SK-N-SH (cell line): Measurements from ENCODE around the gene MICAL2. TPM values are rescaled to one million over a fixed set of nuclear protein-coding genes. Genes with fewer than 3 reads are reported as not detected.

Source experiments
- CTCF ChIA-PET: fragments of 300-600, 350-600 bp; formaldehyde crosslinking; extraction: SDS; loops from one replicate; lab custom pipeline; 2021; lab: Yijun Ruan, JAX
- POLR2A ChIA-PET: fragments of 350-600 bp; sonication (Branson Sonifier 250); formaldehyde crosslinking; extraction: SDS; loops from one replicate; lab custom pipeline; 2020; ENCODE audit warnings: antibody characterized with exemption, inconsistent platforms; lab: Yijun Ruan, JAX
- DNase-seq: peaks from one replicate; pipeline ENCODE4 v3.0.0; 2012
- H2AFZ ChIP-seq: fragments of 200-600 bp; sonication (generic); 2 replicates; pipeline ENCODE4 v1.8.1; 2016; ENCODE audit warnings: antibody characterized with exemption, mild to moderate bottlenecking, low read depth
- H3F3A ChIP-seq: fragments of 200-600 bp; sonication (generic); replicated peaks from 2 replicates; pipeline ENCODE3; 2016; ENCODE audit warnings: antibody characterized with exemption, mild to moderate bottlenecking; ENCODE audit not compliant: insufficient read depth
- H3K27ac ChIP-seq, 2 experiments: fragments of 200-500 bp in 1 of 2; fragments of 200-600 bp in 1 of 2; sonication (Bioruptor generic) in 1 of 2; sonication (generic), shearing (Covaris generic) in 1 of 2; 2 replicates each; pipeline versions ENCODE4 v1.5.1 to v1.6.1; 2014 to 2016; ENCODE audit warnings: low read depth in 2 of 2, inconsistent platforms in 1 of 2, low read length in 1 of 2, mild to moderate bottlenecking in 1 of 2, mixed read lengths in 1 of 2
- H3K27me3 ChIP-seq: fragments of 200-600 bp; sonication (generic), shearing (Covaris generic); 2 replicates; pipeline ENCODE4 v1.6.1; 2016; ENCODE audit warnings: mixed run types; ENCODE audit not compliant: insufficient read depth
- H3K36me3 ChIP-seq, 2 experiments: fragments of 200-500 bp in 1 of 2; fragments of 200-600 bp in 1 of 2; sonication (Bioruptor generic) in 1 of 2; sonication (generic) in 1 of 2; replicated peaks in 1 of 2; 2 replicates each; pipeline versions ENCODE3 to v1.5.1; 2014 to 2016; ENCODE audit warnings: low read length in 1 of 2, mild to moderate bottlenecking in 1 of 2; ENCODE audit not compliant: insufficient read depth in 2 of 2, control insufficient read depth in 1 of 2
- H3K4me1 ChIP-seq, 2 experiments: fragments of 200-500 bp in 1 of 2; fragments of 200-600 bp in 1 of 2; sonication (Bioruptor generic) in 1 of 2; sonication (generic), shearing (Covaris generic) in 1 of 2; 2 replicates each; pipeline versions ENCODE4 v1.5.1 to v1.6.1; 2014 to 2016; ENCODE audit warnings: low read depth in 1 of 2, low read length in 1 of 2, mixed run types in 1 of 2; ENCODE audit not compliant: insufficient read depth in 2 of 2, control insufficient read depth in 1 of 2
- H3K4me2 ChIP-seq: fragments of 200-600 bp; sonication (generic), shearing (Covaris generic); 2 replicates; pipeline ENCODE4 v1.6.1; 2017; ENCODE audit warnings: mixed run types
- H3K4me3 ChIP-seq, 2 experiments: fragments of 200-500 bp in 1 of 2; fragments of 200-600 bp in 1 of 2; sonication (Bioruptor generic) in 1 of 2; sonication (generic), shearing (Covaris generic) in 1 of 2; 2 replicates each; pipeline versions ENCODE4 v1.5.1 to v1.8.1; 2014 to 2016; ENCODE audit warnings: low read depth in 2 of 2, inconsistent platforms in 1 of 2, low read length in 1 of 2, mild to moderate bottlenecking in 1 of 2, mixed read lengths in 1 of 2, moderate library complexity in 1 of 2
- H3K79me2 ChIP-seq: fragments of 200-600 bp; sonication (generic); 2 replicates; pipeline ENCODE4 v1.8.1; 2017; ENCODE audit warnings: mild to moderate bottlenecking; ENCODE audit not compliant: insufficient read depth
- H3K9ac ChIP-seq: fragments of 200-600 bp; sonication (generic); 2 replicates; pipeline ENCODE4 v1.6.1; 2017; ENCODE audit warnings: mixed run types
- H3K9me2 ChIP-seq: fragments of 200-600 bp; sonication (generic); 2 replicates; pipeline ENCODE4 v1.6.1; 2017; ENCODE audit warnings: mixed run types
- H3K9me3 ChIP-seq: fragments of 200-600 bp; sonication (generic); 2 replicates; pipeline ENCODE4 v1.6.1; 2017; ENCODE audit warnings: mixed run types, mild to moderate bottlenecking, moderate library complexity
- H4K20me1 ChIP-seq: fragments of 200-600 bp; sonication (generic); 2 replicates; pipeline ENCODE4 v1.6.1; 2017; ENCODE audit warnings: mild to moderate bottlenecking, mixed run types; ENCODE audit not compliant: insufficient read depth
- CHD2 ChIP-seq: fragments of 150-350 bp; IDR thresholded peaks from 2 replicates; pipeline ENCODE4 v1.6.1; 2018; ENCODE audit warnings: low read length; ENCODE audit not compliant: partially characterized antibody
- CTCF ChIP-seq: fragments of 200-600 bp; sonication (generic); IDR thresholded peaks from 2 replicates; pipeline ENCODE4 v1.6.1; 2017; ENCODE audit warnings: antibody characterized with exemption, mild to moderate bottlenecking, moderate library complexity
- ELF1 ChIP-seq: IDR thresholded peaks from 2 replicates; pipeline ENCODE4 v1.4.0; 2012
- EZH2phosphoT487 ChIP-seq: fragments of 200-600 bp; sonication (generic); IDR thresholded peaks from 2 replicates; pipeline ENCODE4 v1.6.1; 2017; ENCODE audit warnings: low read depth, mixed run types, mild to moderate bottlenecking, antibody characterized with exemption, moderate library complexity, borderline replicate concordance
- FOXJ3 ChIP-seq: sonication (generic); formaldehyde crosslinking; IDR thresholded peaks from 2 replicates; pipeline ENCODE4 v1.5.1; 2020; ENCODE audit warnings: mild to moderate bottlenecking, missing genetic modification reagents
- GATA2 ChIP-seq: sonication (generic); formaldehyde crosslinking; IDR thresholded peaks from 2 replicates; pipeline ENCODE4 v1.5.0; 2020; ENCODE audit warnings: mild to moderate bottlenecking, missing genetic modification reagents
- MXI1 ChIP-seq: IDR thresholded peaks from 2 replicates; pipeline ENCODE4 v1.6.1; 2012; ENCODE audit warnings: mild to moderate bottlenecking, low read depth, low read length, improper control_type of control experiment
- NFIC ChIP-seq: IDR thresholded peaks from 2 replicates; pipeline ENCODE4 v1.4.0; 2012; ENCODE audit warnings: borderline replicate concordance
- PBX3 ChIP-seq: IDR thresholded peaks from 2 replicates; pipeline ENCODE4; 2012
- POLR2AphosphoS5 ChIP-seq: IDR thresholded peaks from 2 replicates; pipeline ENCODE4 v1.6.1; 2012; ENCODE audit warnings: low read depth, low read length
- RAD21 ChIP-seq: IDR thresholded peaks from 2 replicates; pipeline ENCODE4 v1.6.1; 2012; ENCODE audit warnings: mild to moderate bottlenecking, low read length
- RCOR1 ChIP-seq: fragments of 150-350 bp; IDR thresholded peaks from 2 replicates; pipeline ENCODE4 v1.6.1; 2017; ENCODE audit warnings: antibody characterized with exemption, low read length
- RFX5 ChIP-seq: IDR thresholded peaks from 2 replicates; pipeline ENCODE4 v1.6.1; 2012; ENCODE audit warnings: mild to moderate bottlenecking, improper control_type of control experiment, low read length
- RXRA ChIP-seq: IDR thresholded peaks from 2 replicates; pipeline ENCODE4 v1.4.0; 2012; ENCODE audit warnings: low read depth, mild to moderate bottlenecking, borderline replicate concordance
- SIN3A ChIP-seq: IDR thresholded peaks from 2 replicates; pipeline ENCODE4 v1.6.1; 2012; ENCODE audit warnings: low read depth, mild to moderate bottlenecking, low read length, moderate library complexity, borderline replicate concordance
- TAF1 ChIP-seq: IDR thresholded peaks from 2 replicates; pipeline ENCODE4 v1.6.1; 2012; ENCODE audit warnings: low read depth, mild to moderate bottlenecking, low read length, moderate library complexity, borderline replicate concordance
- TCF12 ChIP-seq: IDR thresholded peaks from 2 replicates; pipeline ENCODE4 v1.4.0; 2012
- TEAD4 ChIP-seq: IDR thresholded peaks from 2 replicates; pipeline ENCODE4 v1.4.0; 2012; ENCODE audit warnings: mild to moderate bottlenecking, borderline replicate concordance; ENCODE audit not compliant: insufficient read depth
- ZBTB33 ChIP-seq: IDR thresholded peaks from 2 replicates; pipeline ENCODE4 v1.4.0; 2012; ENCODE audit warnings: low read depth, borderline replicate concordance
- WGBS: methylation state at CpG from one replicate; pipeline ENCODE4 v1.1.6; 2017; ENCODE audit warnings: low lambda C conversion rate; 5-methylcytosine and 5-hydroxymethylcytosine counted together
- polyA plus RNA-seq, 3 experiments: library from polyadenylated mRNA; depleted of rRNA; stranded (reverse); fragments of >200 nt; gene quantifications; 2 replicates each; pipeline ENCODE4 v1.2.3, GENCODE V29; 2012

MICAL2 gene
- polyA plus RNA-seq, 1 of the 3 experiments (the other 2 are of a cell fraction), result 54.6 TPM

DNA sequence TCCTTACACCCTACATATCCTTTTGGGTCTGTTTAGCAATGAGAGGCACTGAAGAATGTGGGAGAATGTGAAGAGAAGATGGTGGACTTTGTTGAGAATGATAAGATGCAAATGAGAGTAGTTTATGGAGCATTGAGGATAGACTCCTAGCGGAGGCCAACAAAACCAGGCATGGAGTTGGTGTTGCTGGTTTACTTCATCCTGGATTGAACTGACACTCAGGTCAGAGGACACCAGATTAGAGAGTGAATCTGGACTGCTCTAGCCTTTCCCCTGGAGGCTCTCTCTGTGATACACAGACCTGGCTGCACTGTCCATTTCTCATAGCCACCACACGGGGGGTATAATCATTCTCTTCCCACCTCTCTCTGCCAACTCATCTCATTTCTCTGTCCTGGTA is 98.7 kb downstream of the MICAL2 start:
- peaks cover 41 to 78% of the 10 kb centered on the region in 2 experiments for H3K36me3 ChIP-seq
- peaks cover 80% of the 10 kb centered on the region for H3K79me2 ChIP-seq
- no peak for DNase-seq
- 91% methylated on average over 2 of the region's 2 CpGs for WGBS
- H3K4me1 ChIP-seq, result peaks cover 0 to 2% of the 10 kb centered on the region in 2 experiments; a peak in 1 of 4 replicates
- no peaks in the 10 kb centered on the region for H3K9me2 ChIP-seq
- H3K9me3 ChIP-seq, result no peaks in the 10 kb centered on the region
- TF ChIP-seq SIN3A, result no peak
- no peak for TF ChIP-seq EZH2phosphoT487
- no peak for TF ChIP-seq CTCF
- TF ChIP-seq RCOR1, result no peak
- TF ChIP-seq CHD2, result no peak
- no peak for TF ChIP-seq ZBTB33
- no peak for TF ChIP-seq TCF12
- TF ChIP-seq PBX3, result no peak
- no peak for TF ChIP-seq TAF1
- no peak for TF ChIP-seq RAD21
- TF ChIP-seq TEAD4, result no peak
- no peak for TF ChIP-seq ELF1
- TF ChIP-seq GATA2, result no peak
- TF ChIP-seq RXRA, result no peak
- no peak for TF ChIP-seq NFIC
- TF ChIP-seq MXI1, result no peak
- TF ChIP-seq POLR2AphosphoS5, result no peak
- no peak for TF ChIP-seq RFX5
- TF ChIP-seq FOXJ3, result no peak
- no peaks in the 10 kb centered on the region for H4K20me1 ChIP-seq
- H3K4me2 ChIP-seq, result no peak overlapping the region
- ChIA-PET POLR2A (no interaction called here), CTCF (interaction anchor here (1.3 kb wide), 1 partner anchor 28 kb away, joined by 3 read pairs; no protein-coding TSS in a partner anchor)
- H3F3A ChIP-seq, result no peaks in the 10 kb centered on the region
- peak overlapping the region in 1 of 2 experiments; percentile 100; a peak in 1 of 4 replicates for H3K27ac ChIP-seq
- H3K27me3 ChIP-seq, result no peaks in the 10 kb centered on the region
- no peak overlapping the region for H3K9ac ChIP-seq
- H3K4me3 ChIP-seq, result no peak overlapping the region
- no peak overlapping the region for H2AFZ ChIP-seq
